Measurements from ENCODE around the gene LRRK1. TPM values are rescaled to one million over a fixed set of nuclear protein-coding genes. Genes with fewer than 3 reads are reported as not detected.

Gene LRRK1
- total RNA-seq, 4 donors from 2014 or later, result 14.1 to 31.5 (median 16.8) TPM

DNA sequence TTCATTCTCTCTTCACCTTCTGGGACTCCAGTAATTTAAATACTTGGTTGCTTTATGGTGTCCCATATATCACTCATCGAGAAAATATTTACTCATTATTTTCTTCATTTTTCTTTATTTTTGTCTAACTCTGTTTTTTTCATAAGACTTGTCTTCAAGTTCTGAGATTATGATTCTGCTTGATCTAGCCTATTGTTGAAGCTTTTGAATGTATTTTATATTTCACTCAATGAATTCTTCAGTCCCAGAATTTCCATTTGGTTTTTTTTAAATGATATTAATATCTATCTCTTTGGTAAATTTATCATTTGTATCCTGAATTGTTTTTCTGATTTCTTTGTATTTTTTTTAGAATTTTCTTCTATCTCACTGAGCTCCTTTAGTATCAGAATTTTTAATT, 117.0 kb downstream of the LRRK1 start:
- DNase-seq (ENCODE audit: low spot score in 2 of 2), result no peak
- Histone ChIP-seq H3K27ac (no peak overlapping the region), H3K4me3 (no peak overlapping the region), H3K36me3 (peaks cover 0 to 58% (median 0%) of the 10 kb centered on the region in 3 donors), H3K9me3 (peaks cover 0 to 17% (median 0%) of the 10 kb centered on the region in 4 donors), H3K27me3 (no peaks in the 10 kb centered on the region), H3K4me1 (no peaks in the 10 kb centered on the region)
- 96 to 100% methylated on average over 1 of the region's 1 CpG for WGBS, 2 donors
- TF ChIP-seq EP300 (IDR thresholded peaks at IDR 0.05), result no peak
- TF ChIP-seq CTCF (IDR thresholded peaks at IDR 0.05), result no peak
- TF ChIP-seq POLR2A (IDR thresholded peaks at IDR 0.05), result no peak

DNA sequence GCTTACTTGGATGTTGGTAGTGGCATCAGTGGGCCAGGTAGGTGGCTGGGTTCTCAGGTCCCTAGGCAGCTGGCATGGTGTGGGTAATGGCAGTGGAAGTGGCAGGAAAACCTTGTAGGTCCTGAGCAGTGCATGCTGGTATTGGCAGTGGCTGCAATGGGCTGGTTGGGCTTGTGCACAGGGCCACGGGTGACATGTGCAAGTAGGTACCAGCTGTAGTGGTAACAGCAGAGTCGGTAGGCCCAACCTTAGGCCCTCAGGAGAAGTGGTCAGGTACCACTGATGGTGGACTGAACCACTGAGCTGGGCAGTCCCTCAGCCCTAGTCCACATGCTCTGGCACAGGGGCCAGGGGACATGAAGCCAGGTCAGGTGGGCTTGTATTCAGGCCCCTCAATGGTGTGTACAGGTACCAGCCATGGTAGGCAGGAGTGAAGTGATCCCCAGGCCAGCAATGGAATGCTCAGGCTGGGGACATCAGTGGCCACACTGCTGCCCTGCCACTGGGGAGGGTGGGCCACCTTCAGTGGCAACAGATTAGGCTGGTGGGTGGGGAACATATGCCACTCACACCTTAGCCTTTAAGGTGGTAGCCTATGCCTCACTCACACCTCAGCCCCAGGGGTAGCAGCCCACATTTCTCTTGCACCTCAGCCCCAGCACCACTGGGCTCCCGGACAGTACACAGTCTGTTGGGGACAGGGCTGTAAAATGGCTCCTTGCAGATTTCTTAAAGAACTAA, 118.1 kb downstream of the LRRK1 start:
- 85 to 95% methylated on average over 2 to 3 of the region's 3 CpGs for WGBS, 2 donors
- Histone ChIP-seq H3K27ac (no peak overlapping the region), H3K27me3 (no peaks in the 10 kb centered on the region), H3K36me3 (peaks cover 0 to 49% (median 0%) of the 10 kb centered on the region in 3 donors), H3K4me3 (no peak overlapping the region), H3K4me1 (no peaks in the 10 kb centered on the region), H3K9me3 (peaks cover 0 to 17% (median 0%) of the 10 kb centered on the region in 4 donors)
- TF ChIP-seq POLR2A (IDR thresholded peaks at IDR 0.05), result no peak
- TF ChIP-seq CTCF (IDR thresholded peaks at IDR 0.05), result no peak
- TF ChIP-seq EP300 (IDR thresholded peaks at IDR 0.05), result no peak
- DNase-seq (ENCODE audit: low spot score in 2 of 2), result no peak

- Histone ChIP-seq H3K4me3 (no peak overlapping the region), H3K27ac (no peak overlapping the region), H3K27me3 (no peaks in the 10 kb centered on the region), H3K36me3 (peaks cover 0 to 39% (median 0%) of the 10 kb centered on the region in 3 donors), H3K9me3 (peaks cover 0 to 17% (median 0%) of the 10 kb centered on the region in 4 donors), H3K4me1 (no peaks in the 10 kb centered on the region)
- no peak for TF ChIP-seq POLR2A (IDR thresholded peaks at IDR 0.05)
- no peak for TF ChIP-seq CTCF (IDR thresholded peaks at IDR 0.05)
- WGBS, 2 donors, result 90 to 96% methylated on average over 6 of the region's 6 CpGs
- no peak for DNase-seq (ENCODE audit: low spot score in 2 of 2)
Measured at GRCh38 chr15:101038327-101039003, 119.3 kb downstream of the LRRK1 start.

DNA sequence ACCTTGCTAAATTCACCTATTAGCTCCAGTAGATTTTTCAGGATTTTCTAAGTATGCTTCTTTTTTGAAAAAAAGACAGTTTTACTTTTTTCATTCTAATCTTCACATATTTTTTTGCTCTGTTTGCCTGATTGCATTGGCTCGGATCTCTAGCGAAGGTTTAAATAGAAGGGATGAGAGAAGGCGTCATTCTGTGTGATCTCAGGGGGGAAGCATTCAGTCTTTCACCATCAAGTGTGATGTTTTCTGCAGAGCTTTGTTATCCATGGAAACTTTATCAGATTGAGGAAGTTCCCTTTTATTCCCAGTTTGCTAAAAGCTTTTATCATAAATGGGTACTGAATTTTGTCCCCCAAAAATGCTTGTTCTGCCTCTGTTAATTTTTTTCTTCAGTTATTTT, 120.3 kb downstream of the LRRK1 start:
- TF ChIP-seq EP300 (IDR thresholded peaks at IDR 0.05) (no peak), POLR2A (IDR thresholded peaks at IDR 0.05) (no peak), CTCF (IDR thresholded peaks at IDR 0.05) (no peak)
- H3K27ac ChIP-seq, result no peak overlapping the region
- peaks cover 0 to 33% (median 0%) of the 10 kb centered on the region in 3 donors for H3K36me3 ChIP-seq
- H3K4me1 ChIP-seq, result peaks cover 0 to under 1% (median 0%) of the 10 kb centered on the region in 4 donors
- 39 to 45% methylated on average over 3 of the region's 3 CpGs for WGBS, 2 donors
- no peak overlapping the region for H3K4me3 ChIP-seq
- peaks cover 0 to 17% (median 0%) of the 10 kb centered on the region in 4 donors for H3K9me3 ChIP-seq
- no peak for DNase-seq (ENCODE audit: low spot score in 2 of 2)
- H3K27me3 ChIP-seq, result no peaks in the 10 kb centered on the region

GRCh38 chr15:101042320-101042719, 123.2 kb downstream of the LRRK1 start:
- Histone ChIP-seq H3K4me1 (peaks cover 0 to 28% (median 0%) of the 10 kb centered on the region in 4 donors), H3K27ac (no peak overlapping the region), H3K4me3 (no peak overlapping the region), H3K36me3 (peaks cover 0 to 14% (median 0%) of the 10 kb centered on the region in 3 donors), H3K9me3 (peaks cover 0 to 4% (median 0%) of the 10 kb centered on the region in 4 donors), H3K27me3 (no peaks in the 10 kb centered on the region)
- DNase-seq (ENCODE audit: low spot score in 2 of 2), result no peak
- 96% methylated on average over 4 of the region's 4 CpGs for WGBS, 2 donors
- no peak for TF ChIP-seq EP300 (IDR thresholded peaks at IDR 0.05)
